Endothelial cell of umbilical vein (primary cell): ENCODE measurements around the gene ZNF804A. TPM values are rescaled to one million over a fixed set of nuclear protein-coding genes. Genes with fewer than 3 reads are reported as not detected.

Source experiments
- BruUV-seq: library from RNA; stranded (reverse); fragments of 400-500 nt; replicated peaks from 2 replicates; lab custom pipeline; 2021; lab: Mats Ljungman, UMichigan
- CTCF ChIA-PET: fragments of 300-600, 350-600 bp; sonication (Branson Sonifier 250); formaldehyde crosslinking; loops from one replicate; lab custom pipeline; 2021; ENCODE audit warnings: antibody characterized with exemption, inconsistent platforms; lab: Charles Lee
- POLR2A ChIA-PET: fragments of 300-600, 350-600 bp; sonication (Branson Sonifier 250); formaldehyde crosslinking; loops from one replicate; lab custom pipeline; 2021; ENCODE audit warnings: antibody characterized with exemption, inconsistent platforms; lab: Charles Lee
- DNase-seq: peaks from one replicate; pipeline ENCODE4 v3.0.0-alpha.2; 2011; ENCODE audit warnings: low read depth, low spot score
- FAIRE-seq: peaks from 2 replicates; lab custom pipeline; 2011; peaks lifted over from hg19 to GRCh38; lab: Jason Lieb, UNC
- H2AFZ ChIP-seq: 2 replicates; pipeline ENCODE4 v1.6.0; 2012; ENCODE audit warnings: low read depth, low read length, control low read depth, inconsistent platforms
- H3K27ac ChIP-seq: 2 replicates; pipeline ENCODE4 v1.5.1; 2011; ENCODE audit warnings: low read depth, mild to moderate bottlenecking, control low read depth, low read length, moderate library complexity; ENCODE audit not compliant: insufficient read depth
- H3K27me3 ChIP-seq, 2 experiments: 2 replicates each; pipeline versions ENCODE4 v1.6.0 to v1.6.1; 2011; ENCODE audit warnings: low read length in 2 of 2, mixed read lengths in 1 of 2; ENCODE audit not compliant: control insufficient read depth in 2 of 2, insufficient read depth in 2 of 2
- H3K36me3 ChIP-seq, 2 experiments: 2 replicates in 1 of 2; 3 replicates in 1 of 2; pipeline ENCODE4 v1.5.1; 2011; ENCODE audit warnings: low read length in 2 of 2, mild to moderate bottlenecking in 1 of 2, moderate library complexity in 1 of 2; ENCODE audit not compliant: control insufficient read depth in 2 of 2, insufficient read depth in 2 of 2; ENCODE audit errors: extremely low read depth in 1 of 2
- H3K4me1 ChIP-seq: 3 replicates; pipeline ENCODE4 v1.5.1; 2011; ENCODE audit warnings: mild to moderate bottlenecking, low read length; ENCODE audit not compliant: control insufficient read depth, insufficient read depth; ENCODE audit errors: extremely low read depth
- H3K4me2 ChIP-seq: 2 replicates; pipeline ENCODE4 v1.6.1; 2011; ENCODE audit warnings: low read length, control low read depth, mixed read lengths; ENCODE audit not compliant: insufficient read depth
- H3K4me3 ChIP-seq, 3 experiments: fragments of 200-600 bp in 1 of 3; sonication (generic), shearing (Covaris generic) in 1 of 3; replicated peaks in 1 of 3; 2 replicates each; pipeline ENCODE4 v1.5.1; 2011 to 2016; ENCODE audit warnings: control low read depth in 3 of 3, low read length in 3 of 3, mild to moderate bottlenecking in 2 of 3, inconsistent platforms in 1 of 3, low read depth in 1 of 3, moderate library complexity in 1 of 3; ENCODE audit not compliant: insufficient read depth in 1 of 3
- H3K79me2 ChIP-seq: 2 replicates; pipeline ENCODE4 v1.6.0; 2012; ENCODE audit warnings: low read length, inconsistent platforms; ENCODE audit not compliant: control insufficient read depth, insufficient read depth
- H3K9ac ChIP-seq: replicated peaks from 2 replicates; pipeline ENCODE3; 2011; ENCODE audit warnings: low read length, control low read depth; ENCODE audit not compliant: insufficient read depth; ENCODE audit errors: extremely low read depth
- H3K9me1 ChIP-seq: replicated peaks from 3 replicates; pipeline ENCODE4 v1.6.0; 2011; ENCODE audit warnings: mild to moderate bottlenecking, low read length; ENCODE audit not compliant: control insufficient read depth, insufficient read depth; ENCODE audit errors: extremely low read depth
- H3K9me3 ChIP-seq: replicated peaks from 2 replicates; pipeline ENCODE4 v1.5.1; 2012; ENCODE audit warnings: low read length, inconsistent platforms; ENCODE audit not compliant: control insufficient read depth, insufficient read depth
- H4K20me1 ChIP-seq: replicated peaks from 2 replicates; pipeline ENCODE3; 2011; ENCODE audit warnings: mild to moderate bottlenecking, low read length; ENCODE audit not compliant: control insufficient read depth, insufficient read depth; ENCODE audit errors: extremely low read depth
- EZH2 ChIP-seq: IDR thresholded peaks from 2 replicates; pipeline ENCODE4 v1.6.1; 2012; ENCODE audit warnings: borderline replicate concordance, low read depth, mild to moderate bottlenecking, moderate library complexity, low read length, inconsistent platforms; ENCODE audit not compliant: severe bottlenecking
- FOS ChIP-seq: IDR thresholded peaks from 2 replicates; pipeline ENCODE4 v1.6.1; 2011; ENCODE audit warnings: mild to moderate bottlenecking, low read length, moderate library complexity, borderline replicate concordance; ENCODE audit not compliant: insufficient read depth
- GATA2 ChIP-seq: IDR thresholded peaks from 2 replicates; pipeline ENCODE4 v1.7.0; 2011; ENCODE audit warnings: low read depth, mild to moderate bottlenecking, moderate library complexity, mixed read lengths, low read length; ENCODE audit not compliant: insufficient read length, insufficient read depth
- JUN ChIP-seq: IDR thresholded peaks from 2 replicates; pipeline ENCODE4 v1.6.1; 2011; ENCODE audit warnings: borderline replicate concordance, low read depth; ENCODE audit not compliant: insufficient read length, insufficient read depth
- MAX ChIP-seq: IDR thresholded peaks from 2 replicates; pipeline ENCODE4 v1.6.1; 2011; ENCODE audit not compliant: insufficient read depth, insufficient read length
- MYC ChIP-seq: IDR thresholded peaks from one replicate; pipeline ENCODE4 v1.6.1; 2011; ENCODE audit warnings: mild to moderate bottlenecking, low read depth, low read length
- POLR2A ChIP-seq: IDR thresholded peaks from 2 replicates; pipeline ENCODE4 v1.6.1; 2012; ENCODE audit warnings: low read depth, mild to moderate bottlenecking, control low read depth, low read length
- POLR2AphosphoS5 ChIP-seq: IDR thresholded peaks from 2 replicates; pipeline ENCODE4 v1.6.1; 2012; ENCODE audit warnings: low read depth, mild to moderate bottlenecking, control low read depth, low read length, moderate library complexity; ENCODE audit not compliant: insufficient read depth
- dilution Hi-C: fragments of 300-500 bp; cut with MboI; formaldehyde crosslinking; loops from one replicate; pipeline ENCODE4 v1.15.0; 2019; ENCODE audit warnings: low sequenced_read_pairs; ENCODE audit not compliant: extremely low pct_ligation_motif_present
- intact Hi-C: fragments of 100-400 bp; cut with micrococcal nuclease; formaldehyde crosslinking; loops from one replicate; pipeline ENCODE4 v1.10.0; 2022
- polyA plus RNA-seq, 4 experiments: library from polyadenylated mRNA; depleted of rRNA in 3 of 4; stranded (reverse) in 3 of 4; unstranded in 1 of 4; fragments of >200 nt; gene quantifications; 2 replicates each; pipeline versions ENCODE4 v1.2.1 to v1.2.3, GENCODE V29; 2011 to 2012; ENCODE audit warnings: missing spikeins in 1 of 4
- total RNA-seq: library from RNA; stranded (reverse); gene quantifications from 2 replicates; pipeline ENCODE4 v1.2.3, GENCODE V29; 2021
- TF ChIP-seq, protein P1 (sequence below), 2 donors: IDR thresholded peaks; 1 replicate in 1 of 2; 2 replicates in 1 of 2; pipeline ENCODE4 v1.5.1; 2011; ENCODE audit warnings: low read length in 2 of 2, mild to moderate bottlenecking in 2 of 2, moderate library complexity in 2 of 2, control low read depth in 1 of 2, inconsistent platforms in 1 of 2, low read depth in 1 of 2; ENCODE audit not compliant: insufficient read depth in 1 of 2; ENCODE audit errors: extremely low read depth in 1 of 2

The ZNF804A gene
- total and polyA plus RNA-seq, 2 donors (not counting 3 experiments of a cell fraction or from before 2014, with no cell fraction given), result 0.22 TPM; not detected in 1

DNA sequence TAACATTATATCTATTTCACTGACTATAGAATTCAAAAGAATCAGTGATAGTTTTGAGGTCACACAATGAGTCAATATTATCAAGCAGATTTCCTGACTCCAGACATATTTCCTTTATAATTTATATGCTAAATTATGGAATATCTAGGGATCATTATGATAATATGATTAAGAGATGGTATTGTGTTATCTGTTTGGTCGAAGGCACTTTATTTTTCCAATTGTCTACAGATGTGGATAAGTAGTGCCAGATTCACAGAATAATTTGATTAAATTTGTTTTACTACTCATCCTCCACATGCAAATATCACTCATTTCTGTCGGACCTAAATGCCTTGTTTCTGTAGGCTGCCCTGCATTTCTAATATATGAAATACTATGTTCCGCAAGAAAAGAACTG, 4.4 kb downstream of the ZNF804A start:
- Histone ChIP-seq H3K27me3 (peaks cover 10 to 31% of the 10 kb centered on the region in 2 experiments), H3K9me3 (no peaks in the 10 kb centered on the region), H3K27ac (no peak overlapping the region), H3K9me1 (no peaks in the 10 kb centered on the region), H3K4me3 (no peak overlapping the region), H3K9ac (no peak overlapping the region), H3K4me2 (no peak overlapping the region), H3K4me1 (peaks cover 5% of the 10 kb centered on the region), H3K36me3 (no peaks in the 10 kb centered on the region), H3K79me2 (no peaks in the 10 kb centered on the region), H4K20me1 (no peaks in the 10 kb centered on the region), H2AFZ (no peak overlapping the region)
- BruUV-seq, result no TSS peak
- intact Hi-C loops (no loop called here), dilution Hi-C loops (no loop called here)
- DNase-seq (no peak), FAIRE-seq (no peak)
- POLR2A ChIA-PET, result no interaction called here
- CTCF ChIA-PET, result interaction anchor here (2.3 kb wide), 1 partner anchor 8 kb away, joined by 13 read pairs; no protein-coding TSS in a partner anchor
- TF ChIP-seq GATA2 (no peak), MAX (no peak), MYC (no peak), JUN (no peak), FOS (no peak), POLR2AphosphoS5 (no peak), EZH2 (no peak), POLR2A (no peak)
- TF ChIP-seq, protein P1, sequence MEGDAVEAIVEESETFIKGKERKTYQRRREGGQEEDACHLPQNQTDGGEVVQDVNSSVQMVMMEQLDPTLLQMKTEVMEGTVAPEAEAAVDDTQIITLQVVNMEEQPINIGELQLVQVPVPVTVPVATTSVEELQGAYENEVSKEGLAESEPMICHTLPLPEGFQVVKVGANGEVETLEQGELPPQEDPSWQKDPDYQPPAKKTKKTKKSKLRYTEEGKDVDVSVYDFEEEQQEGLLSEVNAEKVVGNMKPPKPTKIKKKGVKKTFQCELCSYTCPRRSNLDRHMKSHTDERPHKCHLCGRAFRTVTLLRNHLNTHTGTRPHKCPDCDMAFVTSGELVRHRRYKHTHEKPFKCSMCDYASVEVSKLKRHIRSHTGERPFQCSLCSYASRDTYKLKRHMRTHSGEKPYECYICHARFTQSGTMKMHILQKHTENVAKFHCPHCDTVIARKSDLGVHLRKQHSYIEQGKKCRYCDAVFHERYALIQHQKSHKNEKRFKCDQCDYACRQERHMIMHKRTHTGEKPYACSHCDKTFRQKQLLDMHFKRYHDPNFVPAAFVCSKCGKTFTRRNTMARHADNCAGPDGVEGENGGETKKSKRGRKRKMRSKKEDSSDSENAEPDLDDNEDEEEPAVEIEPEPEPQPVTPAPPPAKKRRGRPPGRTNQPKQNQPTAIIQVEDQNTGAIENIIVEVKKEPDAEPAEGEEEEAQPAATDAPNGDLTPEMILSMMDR (IDR thresholded peaks at IDR 0.05; ENCODE audit: extremely low read depth in 1 of 2, insufficient read depth in 1 of 2, low read depth in 1 of 2, low read length in 2 of 2), result no peak
